ENCODE measurements around the gene ZFAND3. TPM values are rescaled to one million over a fixed set of nuclear protein-coding genes. Genes with fewer than 3 reads are reported as not detected.

The ZFAND3 gene
- total RNA-seq, 1 experiment from 2014 or later: 107 TPM

- Histone ChIP-seq H3K36me3 (ENCODE audit: control insufficient read depth, insufficient read depth, low read length) (no peaks in the 10 kb centered on the region; the same call in 1 of the 2 replicates), H3K9me3 (peaks cover 8% of the 10 kb centered on the region; the same call in 1 of the 2 replicates), H3K4me1 (no peaks in the 10 kb centered on the region), H3K27me3 (replicated peaks; ENCODE audit: control insufficient read depth, insufficient read depth, low read length) (no peaks in the 10 kb centered on the region), H3K4me3 (ENCODE audit: low read depth, low read length) (no peak overlapping the region)
- TF ChIP-seq CTCF (IDR thresholded peaks at IDR 0.05; ENCODE audit: insufficient read depth in 1 of 2, low read depth in 1 of 2, low read length in 1 of 2, severe bottlenecking in 1 of 2, unreplicated experiment in 1 of 2): no peak
- BruUV-seq (replicated peaks): no TSS peak
- no peaks in the 10 kb centered on the region for H3K9me3 Mint-ChIP-seq (ENCODE audit: unreplicated experiment)
- no peak for DNase-seq
- H3K27me3 Mint-ChIP-seq (ENCODE audit: insufficient read depth, unreplicated experiment): no peaks in the 10 kb centered on the region
- POLR2A ChIA-PET: no interaction called here
- H3K4me1 Mint-ChIP-seq (ENCODE audit: low read depth, unreplicated experiment): no peaks in the 10 kb centered on the region
- intact Hi-C loops (cut with micrococcal nuclease; ENCODE audit: unreplicated experiment): no loop called here
- H3K36me3 Mint-ChIP-seq (ENCODE audit: insufficient read depth, unreplicated experiment): peaks cover 7% of the 10 kb centered on the region
- no peak overlapping the region for H3K4me3 Mint-ChIP-seq (ENCODE audit: unreplicated experiment)
- CTCF ChIA-PET: no interaction called here
- H3K27ac Mint-ChIP-seq (ENCODE audit: unreplicated experiment): no peak overlapping the region
These were observed 154.9 kb downstream of the ZFAND3 start for GRCh38 chr6:37974381-37974780.

- intact Hi-C loops (cut with micrococcal nuclease; ENCODE audit: unreplicated experiment): no loop called here
- H3K4me3 Mint-ChIP-seq (ENCODE audit: unreplicated experiment): no peak overlapping the region
- Histone ChIP-seq H3K36me3 (ENCODE audit: control insufficient read depth, insufficient read depth, low read length) (no peaks in the 10 kb centered on the region; the same call in 1 of the 2 replicates), H3K4me3 (ENCODE audit: low read depth, low read length) (no peak overlapping the region), H3K4me1 (no peaks in the 10 kb centered on the region), H3K9me3 (peaks cover 8% of the 10 kb centered on the region; the same call in 1 of the 2 replicates), H3K27me3 (replicated peaks; ENCODE audit: control insufficient read depth, insufficient read depth, low read length) (no peaks in the 10 kb centered on the region)
- peaks cover 7% of the 10 kb centered on the region for H3K36me3 Mint-ChIP-seq (ENCODE audit: insufficient read depth, unreplicated experiment)
- no peak for DNase-seq
- no TSS peak for BruUV-seq (replicated peaks)
- H3K27ac Mint-ChIP-seq (ENCODE audit: unreplicated experiment): no peak overlapping the region
- TF ChIP-seq CTCF (IDR thresholded peaks at IDR 0.05; ENCODE audit: insufficient read depth in 1 of 2, low read depth in 1 of 2, low read length in 1 of 2, severe bottlenecking in 1 of 2, unreplicated experiment in 1 of 2): no peak
- H3K27me3 Mint-ChIP-seq (ENCODE audit: insufficient read depth, unreplicated experiment): no peaks in the 10 kb centered on the region
- ChIA-PET CTCF (no interaction called here), POLR2A (no interaction called here)
- H3K9me3 Mint-ChIP-seq (ENCODE audit: unreplicated experiment): no peaks in the 10 kb centered on the region
- H3K4me1 Mint-ChIP-seq (ENCODE audit: low read depth, unreplicated experiment): peaks cover 2% of the 10 kb centered on the region
These were observed 155.4 kb downstream of the ZFAND3 start for GRCh38 chr6:37974943-37975342.

GRCh38 chr6:37977715-37978114 lies 158.2 kb downstream of the ZFAND3 start:
- no peaks in the 10 kb centered on the region for H3K27me3 Mint-ChIP-seq (ENCODE audit: insufficient read depth, unreplicated experiment)
- no peak overlapping the region for H3K4me3 ChIP-seq (ENCODE audit: low read depth, low read length)
- ChIA-PET POLR2A (no interaction called here), CTCF (no interaction called here)
- BruUV-seq (replicated peaks): no TSS peak
- no peak overlapping the region for H3K4me3 Mint-ChIP-seq (ENCODE audit: unreplicated experiment)
- H3K36me3 Mint-ChIP-seq (ENCODE audit: insufficient read depth, unreplicated experiment): peaks cover 7% of the 10 kb centered on the region
- H3K36me3 ChIP-seq (ENCODE audit: control insufficient read depth, insufficient read depth, low read length): no peaks in the 10 kb centered on the region; the same call in 1 of the 2 replicates
- no peaks in the 10 kb centered on the region for H3K9me3 Mint-ChIP-seq (ENCODE audit: unreplicated experiment)
- no peaks in the 10 kb centered on the region for H3K4me1 ChIP-seq
- H3K4me1 Mint-ChIP-seq (ENCODE audit: low read depth, unreplicated experiment): peaks cover 14% of the 10 kb centered on the region
- H3K9me3 ChIP-seq: peaks cover 8% of the 10 kb centered on the region; the same call in 1 of the 2 replicates
- H3K27me3 ChIP-seq (replicated peaks; ENCODE audit: control insufficient read depth, insufficient read depth, low read length): no peaks in the 10 kb centered on the region
- H3K27ac Mint-ChIP-seq (ENCODE audit: unreplicated experiment): no peak overlapping the region
- DNase-seq: no peak
- TF ChIP-seq CTCF (IDR thresholded peaks at IDR 0.05; ENCODE audit: insufficient read depth in 1 of 2, low read depth in 1 of 2, low read length in 1 of 2, severe bottlenecking in 1 of 2, unreplicated experiment in 1 of 2): no peak
- intact Hi-C loops (cut with micrococcal nuclease; ENCODE audit: unreplicated experiment): no loop called here

All from Caco-2 (cell line).